ENCODE data around the gene BICC1. TPM values are rescaled to one million over a fixed set of nuclear protein-coding genes. Genes with fewer than 3 reads are reported as not detected.

BICC1 gene
- total RNA-seq, 1 experiment from 2014 or later = 0.57 TPM

DNA sequence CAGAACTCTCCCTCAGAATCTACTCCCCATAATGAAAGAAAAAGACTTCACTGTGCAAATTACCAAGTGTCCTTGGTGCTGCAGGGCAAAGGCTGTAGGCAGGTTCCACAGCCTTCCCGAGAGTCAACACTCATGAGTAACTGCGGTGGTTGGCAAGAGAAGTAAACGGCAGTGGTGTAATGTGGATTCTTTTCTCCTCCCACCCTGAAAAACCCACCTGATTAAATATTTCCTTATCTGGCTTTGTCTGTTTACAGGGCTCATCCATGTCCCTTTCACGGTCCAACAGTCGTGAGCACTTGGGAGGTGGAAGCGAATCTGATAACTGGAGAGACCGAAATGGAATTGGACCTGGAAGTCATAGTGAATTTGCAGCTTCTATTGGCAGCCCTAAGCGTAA is 300.9 kb downstream of the BICC1 start:
- Histone ChIP-seq H2AK5ac (ENCODE audit: insufficient read length, low read length) (no peak overlapping the region), H2BK15ac (ENCODE audit: low read depth, low read length) (no peak overlapping the region), H4K20me1 (ENCODE audit: control insufficient read depth, insufficient read depth, insufficient read length) (no peaks in the 10 kb centered on the region), H2BK120ac (ENCODE audit: low read depth, low read length, poor library complexity, severe bottlenecking) (no peak overlapping the region), H2BK12ac (ENCODE audit: insufficient read length, low read depth, low read length) (no peak overlapping the region), H4K8ac (replicated peaks; ENCODE audit: insufficient read length, low read depth, low read length) (no peak overlapping the region), H3K23ac (ENCODE audit: insufficient read length, low read depth, low read length) (no peak overlapping the region), H3K4ac (ENCODE audit: low read depth, low read length) (no peak overlapping the region), H2AFZ (ENCODE audit: low read length) (no peak overlapping the region), H3K79me2 (ENCODE audit: insufficient read depth, low read length) (no peaks in the 10 kb centered on the region), H3K9ac (ENCODE audit: extremely low read depth, insufficient read length, low read length) (no peak overlapping the region), H3K4me1 (ENCODE audit: insufficient read depth, low read length) (no peaks in the 10 kb centered on the region), H3K18ac (ENCODE audit: insufficient read length, low read depth, low read length) (no peak overlapping the region), H3K14ac (ENCODE audit: insufficient read depth, low read length) (no peak overlapping the region), H4K91ac (ENCODE audit: insufficient read length, low read depth, low read length) (no peak overlapping the region), H2BK5ac (ENCODE audit: insufficient read length, low read length) (no peak overlapping the region), H3K23me2 (ENCODE audit: insufficient read length, low read depth, low read length, poor library complexity, severe bottlenecking) (no peaks in the 10 kb centered on the region), H3T11ph (ENCODE audit: low read length) (no peak overlapping the region), H2BK20ac (ENCODE audit: low read depth, low read length, poor library complexity, severe bottlenecking) (no peak overlapping the region), H3K79me1 (ENCODE audit: insufficient read depth, low read depth, low read length, poor library complexity, severe bottlenecking) (no peaks in the 10 kb centered on the region), H3K27ac (ENCODE audit: insufficient read length, low read depth, low read length) (no peak overlapping the region), H3K4me2 (ENCODE audit: insufficient read depth, insufficient read length, low read length) (no peak overlapping the region), H3K9me3 (ENCODE audit: control insufficient read depth, low read depth, low read length) (no peaks in the 10 kb centered on the region), H3K56ac (ENCODE audit: insufficient read length, low read depth, low read length) (no peak overlapping the region), H3K27me3 (ENCODE audit: insufficient read depth, low read length) (no peaks in the 10 kb centered on the region), H4K5ac (ENCODE audit: insufficient read length, low read depth, low read length) (no peak overlapping the region)
- no peaks in the 10 kb centered on the region for H3K27me3 Mint-ChIP-seq (ENCODE audit: low read depth)
- WGBS (ENCODE audit: extremely low coverage, insufficient read length, low lambda C conversion rate) = no CpG with 5 or more reads among the region's 8 CpGs
- H3K9me3 Mint-ChIP-seq = no peaks in the 10 kb centered on the region
- H3K4me1 Mint-ChIP-seq = no peaks in the 10 kb centered on the region
- no peak for DNase-seq
- H3K27ac Mint-ChIP-seq = no peak overlapping the region
- no peak overlapping the region for H3K4me3 Mint-ChIP-seq
- H3K36me3 Mint-ChIP-seq (ENCODE audit: insufficient read depth in 1 of 3, low read depth in 3 of 3) = no peaks in the 10 kb centered on the region
- TF ChIP-seq, protein P1, sequence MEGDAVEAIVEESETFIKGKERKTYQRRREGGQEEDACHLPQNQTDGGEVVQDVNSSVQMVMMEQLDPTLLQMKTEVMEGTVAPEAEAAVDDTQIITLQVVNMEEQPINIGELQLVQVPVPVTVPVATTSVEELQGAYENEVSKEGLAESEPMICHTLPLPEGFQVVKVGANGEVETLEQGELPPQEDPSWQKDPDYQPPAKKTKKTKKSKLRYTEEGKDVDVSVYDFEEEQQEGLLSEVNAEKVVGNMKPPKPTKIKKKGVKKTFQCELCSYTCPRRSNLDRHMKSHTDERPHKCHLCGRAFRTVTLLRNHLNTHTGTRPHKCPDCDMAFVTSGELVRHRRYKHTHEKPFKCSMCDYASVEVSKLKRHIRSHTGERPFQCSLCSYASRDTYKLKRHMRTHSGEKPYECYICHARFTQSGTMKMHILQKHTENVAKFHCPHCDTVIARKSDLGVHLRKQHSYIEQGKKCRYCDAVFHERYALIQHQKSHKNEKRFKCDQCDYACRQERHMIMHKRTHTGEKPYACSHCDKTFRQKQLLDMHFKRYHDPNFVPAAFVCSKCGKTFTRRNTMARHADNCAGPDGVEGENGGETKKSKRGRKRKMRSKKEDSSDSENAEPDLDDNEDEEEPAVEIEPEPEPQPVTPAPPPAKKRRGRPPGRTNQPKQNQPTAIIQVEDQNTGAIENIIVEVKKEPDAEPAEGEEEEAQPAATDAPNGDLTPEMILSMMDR (conservative IDR thresholded peaks at IDR 0.05) = no peak

Measured in H9 (cell line).